Glutamatergic neuron (in vitro differentiated cells): ENCODE measurements around the gene S100A2. TPM values are rescaled to one million over a fixed set of nuclear protein-coding genes. Genes with fewer than 3 reads are reported as not detected.
"Not testable (repeated sequence)": the region's sequence is repeated elsewhere in the genome, so short reads cannot be mapped to it uniquely, and the experiment has no call there.

Experiments
- DNase-seq: peaks from one replicate; pipeline ENCODE4 v3.0.0; 2022
- H3K27ac Mint-ChIP-seq: one replicate; pipeline ENCODE4 v1.8.0; 2020; ENCODE audit warnings: mild to moderate bottlenecking, mixed read lengths, inconsistent platforms; ENCODE audit not compliant: unreplicated experiment
- H3K27me3 Mint-ChIP-seq: one replicate; pipeline ENCODE4 v1.8.0; 2020; ENCODE audit warnings: mild to moderate bottlenecking, moderate library complexity, mixed read lengths, inconsistent platforms; ENCODE audit not compliant: unreplicated experiment
- H3K36me3 Mint-ChIP-seq: one replicate; pipeline ENCODE4 v1.8.0; 2020; ENCODE audit warnings: mild to moderate bottlenecking, mixed read lengths, inconsistent platforms; ENCODE audit not compliant: unreplicated experiment
- H3K4me1 Mint-ChIP-seq: one replicate; pipeline ENCODE4 v1.8.0; 2020; ENCODE audit warnings: mild to moderate bottlenecking, low read depth, mixed read lengths, inconsistent platforms; ENCODE audit not compliant: unreplicated experiment
- H3K4me3 Mint-ChIP-seq: one replicate; pipeline ENCODE4 v1.8.0; 2020; ENCODE audit warnings: mild to moderate bottlenecking, mixed read lengths, inconsistent platforms; ENCODE audit not compliant: unreplicated experiment
- H3K9me3 Mint-ChIP-seq: one replicate; pipeline ENCODE4 v1.8.0; 2020; ENCODE audit warnings: mild to moderate bottlenecking, moderate library complexity, mixed read lengths, inconsistent platforms; ENCODE audit not compliant: unreplicated experiment
- CTCF ChIP-seq: fragments of 200-600 bp; sonication (generic); IDR thresholded peaks from one replicate; pipeline ENCODE4 v1.5.0; 2021; ENCODE audit not compliant: partially characterized antibody, unreplicated experiment
- total RNA-seq: library from RNA; stranded (reverse); fragmentation: NEBNext Ultra II Directional; extraction: Animal tissue kit (Norgen Biotek cat#: 25700); gene quantifications from one replicate; pipeline ENCODE4 v1.2.1, GENCODE V29; 2021; ENCODE audit not compliant: unreplicated experiment

Gene S100A2
- total RNA-seq, 1 donor from 2014 or later = 1.1 TPM

- Mint-ChIP-seq H3K9me3 (no peaks in the 10 kb centered on the region), H3K4me1 (peaks cover 20% of the 10 kb centered on the region), H3K27me3 (no peaks in the 10 kb centered on the region), H3K4me3 (no peak overlapping the region), H3K27ac (no peak overlapping the region), H3K36me3 (no peaks in the 10 kb centered on the region)
- no peak for TF ChIP-seq CTCF
- DNase-seq = no peak
These were observed 34.0 kb downstream of the S100A2 start for GRCh38 chr1:153531638-153532037.

- no peaks in the 10 kb centered on the region for H3K9me3 Mint-ChIP-seq
- no peak for DNase-seq
- peaks cover 4% of the 10 kb centered on the region for H3K27me3 Mint-ChIP-seq
- no peaks in the 10 kb centered on the region for H3K36me3 Mint-ChIP-seq
- no peak overlapping the region for H3K4me3 Mint-ChIP-seq
- no peak overlapping the region for H3K27ac Mint-ChIP-seq
- peaks cover 20% of the 10 kb centered on the region for H3K4me1 Mint-ChIP-seq
- TF ChIP-seq CTCF = no peak
These were observed 38.0 kb downstream of the S100A2 start for GRCh38 chr1:153527683-153528040.

GRCh38 chr1:153527023-153527682 lies 38.5 kb downstream of the S100A2 start:
- TF ChIP-seq CTCF = no peak
- Mint-ChIP-seq H3K9me3 (no peaks in the 10 kb centered on the region), H3K4me3 (no peak overlapping the region), H3K27ac (no peak overlapping the region), H3K36me3 (no peaks in the 10 kb centered on the region), H3K27me3 (peaks cover 7% of the 10 kb centered on the region), H3K4me1 (peaks cover 18% of the 10 kb centered on the region)
- DNase-seq = no peak

- H3K27me3 Mint-ChIP-seq = peaks cover 7% of the 10 kb centered on the region
- H3K36me3 Mint-ChIP-seq = no peaks in the 10 kb centered on the region
- no peaks in the 10 kb centered on the region for H3K9me3 Mint-ChIP-seq
- TF ChIP-seq CTCF = no peak
- peak overlapping the region; percentile 54 for H3K27ac Mint-ChIP-seq
- no peak overlapping the region for H3K4me3 Mint-ChIP-seq
- no peak for DNase-seq
- H3K4me1 Mint-ChIP-seq = peaks cover 18% of the 10 kb centered on the region
These were observed 39.5 kb downstream of the S100A2 start for GRCh38 chr1:153526132-153526543.

- DNase-seq = no peak
- H3K36me3 Mint-ChIP-seq = no peaks in the 10 kb centered on the region
- peaks cover 18% of the 10 kb centered on the region for H3K4me1 Mint-ChIP-seq
- H3K9me3 Mint-ChIP-seq = no peaks in the 10 kb centered on the region
- H3K27ac Mint-ChIP-seq = peak overlapping the region; percentile 79
- no peak overlapping the region for H3K4me3 Mint-ChIP-seq
- peaks cover 8% of the 10 kb centered on the region for H3K27me3 Mint-ChIP-seq
- TF ChIP-seq CTCF = no peak
These were observed 40.4 kb downstream of the S100A2 start for GRCh38 chr1:153525088-153525728.

- H3K27me3 Mint-ChIP-seq, H3K36me3 Mint-ChIP-seq, H3K9me3 Mint-ChIP-seq, DNase-seq, H3K4me3 Mint-ChIP-seq: not testable (repeated sequence)
- peak overlapping the region; percentile 48 for H3K27ac Mint-ChIP-seq
- H3K4me1 Mint-ChIP-seq = peaks cover 18% of the 10 kb centered on the region
These were observed 43.1 kb downstream of the S100A2 start for GRCh38 chr1:153522353-153523048.

GRCh38 chr1:153521808-153522207 lies 43.8 kb downstream of the S100A2 start:
- H3K4me1 Mint-ChIP-seq = peaks cover 17% of the 10 kb centered on the region
- DNase-seq, H3K27ac Mint-ChIP-seq, H3K36me3 Mint-ChIP-seq, H3K9me3 Mint-ChIP-seq, H3K4me3 Mint-ChIP-seq, H3K27me3 Mint-ChIP-seq: not testable (repeated sequence)
